Measurements from ENCODE around the gene KIAA0753. TPM values are rescaled to one million over a fixed set of nuclear protein-coding genes. Genes with fewer than 3 reads are reported as not detected.

KIAA0753 gene
- total and polyA plus RNA-seq, 10 of the 15 experiments (the other 5 are each of a cell fraction or from before 2014, with no cell fraction given): 2.2 to 15.2 (median 7.7) TPM

- FAIRE-seq: no peak
- H3K27me3 ChIP-seq (replicated peaks in 1 of 2; ENCODE audit: control insufficient read depth in 2 of 2, insufficient read depth in 2 of 2, low read length in 1 of 2): no peaks in the 10 kb centered on the region
- BruUV-seq (replicated peaks): no TSS peak
- no peaks in the 10 kb centered on the region for H4K20me1 ChIP-seq (ENCODE audit: control insufficient read depth, insufficient read depth)
- H3K4me3 ChIP-seq: no peak overlapping the region
- ChIA-PET RAD21 (ENCODE audit: unreplicated experiment) (interaction anchor here (0.6 kb wide), 1 partner anchor 537 kb away, joined by 3 read pairs; no protein-coding TSS in a partner anchor), SMC1A (ENCODE audit: uncharacterized antibody, unreplicated experiment) (no interaction called here), POLR2A (no interaction called here), CTCF (no interaction called here)
- peaks cover 2 to 13% of the 10 kb centered on the region in 2 experiments for H3K36me3 ChIP-seq (ENCODE audit: control insufficient read depth in 2 of 2, insufficient read depth in 2 of 2, low read length in 1 of 2)
- H3K79me2 ChIP-seq (ENCODE audit: control insufficient read depth, insufficient read depth, low read length): no peaks in the 10 kb centered on the region
- H2AFZ ChIP-seq (ENCODE audit: control insufficient read depth, low read depth, low read length): no peak overlapping the region
- no peaks in the 10 kb centered on the region; the same call in 2 of the 3 replicates for H3K9me3 ChIP-seq (replicated peaks; ENCODE audit: control insufficient read depth, insufficient read depth, low read length)
- no peak overlapping the region for H3K9ac ChIP-seq (ENCODE audit: control insufficient read depth, insufficient read depth, low read length)
- no peak for ATAC-seq
- H3K27ac ChIP-seq (ENCODE audit: control insufficient read depth, insufficient read depth): no peak overlapping the region
- intact Hi-C loops (cut with micrococcal nuclease; ENCODE audit: unreplicated experiment): no loop called here
- no peak overlapping the region for H3K4me2 ChIP-seq (ENCODE audit: control insufficient read depth, insufficient read depth)
- H3K4me1 ChIP-seq (ENCODE audit: control insufficient read depth, insufficient read depth, low read length): no peaks in the 10 kb centered on the region
- TF ChIP-seq, protein P1, sequence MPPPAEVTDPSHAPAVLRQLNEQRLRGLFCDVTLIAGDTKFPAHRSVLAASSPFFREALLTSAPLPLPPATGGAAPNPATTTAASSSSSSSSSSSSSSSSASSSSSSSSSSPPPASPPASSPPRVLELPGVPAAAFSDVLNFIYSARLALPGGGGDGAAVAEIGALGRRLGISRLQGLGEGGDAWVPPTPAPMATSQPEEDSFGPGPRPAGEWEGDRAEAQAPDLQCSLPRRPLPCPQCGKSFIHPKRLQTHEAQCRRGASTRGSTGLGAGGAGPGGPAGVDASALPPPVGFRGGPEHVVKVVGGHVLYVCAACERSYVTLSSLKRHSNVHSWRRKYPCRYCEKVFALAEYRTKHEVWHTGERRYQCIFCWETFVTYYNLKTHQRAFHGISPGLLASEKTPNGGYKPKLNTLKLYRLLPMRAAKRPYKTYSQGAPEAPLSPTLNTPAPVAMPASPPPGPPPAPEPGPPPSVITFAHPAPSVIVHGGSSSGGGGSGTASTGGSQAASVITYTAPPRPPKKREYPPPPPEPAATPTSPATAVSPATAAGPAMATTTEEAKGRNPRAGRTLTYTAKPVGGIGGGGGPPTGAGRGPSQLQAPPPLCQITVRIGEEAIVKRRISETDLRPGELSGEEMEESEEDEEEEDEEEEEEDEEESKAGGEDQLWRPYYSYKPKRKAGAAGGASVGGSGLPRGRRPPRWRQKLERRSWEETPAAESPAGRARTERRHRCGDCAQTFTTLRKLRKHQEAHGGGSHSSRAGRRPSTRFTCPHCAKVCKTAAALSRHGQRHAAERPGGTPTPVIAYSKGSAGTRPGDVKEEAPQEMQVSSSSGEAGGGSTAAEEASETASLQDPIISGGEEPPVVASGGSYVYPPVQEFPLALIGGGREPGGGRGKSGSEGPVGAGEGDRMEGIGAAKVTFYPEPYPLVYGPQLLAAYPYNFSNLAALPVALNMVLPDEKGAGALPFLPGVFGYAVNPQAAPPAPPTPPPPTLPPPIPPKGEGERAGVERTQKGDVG (CRISPR knock-in tag; IDR thresholded peaks at IDR 0.05): no peak
- TF ChIP-seq MYB (IDR thresholded peaks at IDR 0.05; ENCODE audit: borderline replicate concordance, low read depth, low read length) (no peak), IRF3 (IDR thresholded peaks at IDR 0.05) (no peak), HDAC2 (IDR thresholded peaks at IDR 0.05) (no peak), RELA (IDR thresholded peaks at IDR 0.05; ENCODE audit: borderline replicate concordance, partially characterized antibody) (no peak), IRF4 (IDR thresholded peaks at IDR 0.05; ENCODE audit: low read depth, low read length) (no peak), HCFC1 (IDR thresholded peaks at IDR 0.05; ENCODE audit: low read length) (no peak), ZNF592 (IDR thresholded peaks at IDR 0.05) (no peak), SIN3A (IDR thresholded peaks at IDR 0.05; ENCODE audit: low read depth, low read length) (no peak), PAX8 (IDR thresholded peaks at IDR 0.05) (no peak), MTA2 (IDR thresholded peaks at IDR 0.05; ENCODE audit: low read depth) (no peak), NFYA (IDR thresholded peaks at IDR 0.05; ENCODE audit: borderline replicate concordance, low read depth, low read length) (no peak), ASH2L (IDR thresholded peaks at IDR 0.05; ENCODE audit: borderline replicate concordance, low read depth) (no peak), ZNF274 (IDR thresholded peaks at IDR 0.05; ENCODE audit: insufficient read depth, insufficient read length) (no peak), MXI1 (IDR thresholded peaks at IDR 0.05; ENCODE audit: low read depth, low read length) (no peak)
- TF ChIP-seq, protein P2, sequence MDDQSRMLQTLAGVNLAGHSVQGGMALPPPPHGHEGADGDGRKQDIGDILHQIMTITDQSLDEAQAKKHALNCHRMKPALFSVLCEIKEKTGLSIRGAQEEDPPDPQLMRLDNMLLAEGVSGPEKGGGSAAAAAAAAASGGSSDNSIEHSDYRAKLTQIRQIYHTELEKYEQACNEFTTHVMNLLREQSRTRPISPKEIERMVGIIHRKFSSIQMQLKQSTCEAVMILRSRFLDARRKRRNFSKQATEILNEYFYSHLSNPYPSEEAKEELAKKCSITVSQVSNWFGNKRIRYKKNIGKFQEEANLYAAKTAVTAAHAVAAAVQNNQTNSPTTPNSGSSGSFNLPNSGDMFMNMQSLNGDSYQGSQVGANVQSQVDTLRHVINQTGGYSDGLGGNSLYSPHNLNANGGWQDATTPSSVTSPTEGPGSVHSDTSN (IDR thresholded peaks at IDR 0.05; ENCODE audit: insufficient replicate concordance, low read depth, low read length): no peak
- 100% methylated on average over 1 of the region's 1 CpG for WGBS (ENCODE audit: insufficient coverage, insufficient replicate concordance, low lambda C conversion rate, missing lambda C conversion rate)
- no peak for DNase-seq (ENCODE audit: low read depth, low spot score)
- in situ Hi-C loops (cut with MboI): no loop called here
These were observed 10.1 kb downstream of the KIAA0753 start for GRCh38 chr17:6630390-6630789.
